Raji (cell line): Measurements from ENCODE around the gene NEDD4.

Source experiments
- POLR2A ChIP-seq: IDR thresholded peaks from 2 replicates; pipeline ENCODE4 v1.6.1; 2011; ENCODE audit warnings: low read depth, low read length, control low read depth; ENCODE audit not compliant: insufficient read depth

The NEDD4 gene

DNA sequence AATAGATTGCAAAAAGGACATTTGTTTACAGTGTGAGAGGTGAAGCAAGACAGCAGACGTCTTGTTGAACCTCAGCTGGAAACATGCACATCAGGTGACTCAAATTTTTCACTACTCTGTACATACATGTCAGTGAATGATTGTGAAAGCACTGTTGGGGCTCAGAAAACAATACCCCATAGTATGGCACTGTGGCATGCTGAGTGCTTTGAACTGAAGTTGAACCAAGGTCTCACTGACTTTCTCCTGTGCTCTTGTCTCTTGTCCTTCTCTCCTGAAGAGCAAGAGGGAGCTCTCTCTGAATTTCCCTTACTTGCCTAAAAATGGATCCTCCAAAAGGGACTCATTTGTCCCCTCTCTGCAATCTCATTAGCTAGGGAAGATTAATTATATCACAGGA is 24.5 kb upstream of the NEDD4 start:
- TF ChIP-seq POLR2A = no peak

- TF ChIP-seq POLR2A = no peak
These were observed 24.1 kb upstream of the NEDD4 start for GRCh38 chr15:56017511-56017910.

DNA sequence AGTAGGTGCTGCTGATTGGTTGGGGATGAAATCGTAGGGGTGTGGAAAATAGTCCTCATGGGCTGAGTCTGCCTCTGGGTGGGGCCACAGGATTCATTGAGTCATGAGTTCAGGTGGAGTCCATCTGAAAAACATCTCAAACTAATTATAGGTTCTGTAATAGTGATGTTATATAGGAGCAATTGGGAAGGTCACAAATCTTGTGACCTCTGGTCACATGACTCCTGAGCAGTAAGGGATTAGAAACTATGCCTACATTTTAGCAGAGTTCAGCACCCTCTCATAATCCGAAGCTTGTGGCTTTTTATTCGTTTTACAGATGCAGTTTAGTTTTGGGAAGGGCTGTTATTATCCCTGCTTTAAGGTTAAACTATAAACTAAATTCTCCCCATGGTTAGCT is 22.9 kb upstream of the NEDD4 start:
- no peak for TF ChIP-seq POLR2A

- no peak for TF ChIP-seq POLR2A
These were observed 21.3 kb upstream of the NEDD4 start for GRCh38 chr15:56014677-56015076.

DNA sequence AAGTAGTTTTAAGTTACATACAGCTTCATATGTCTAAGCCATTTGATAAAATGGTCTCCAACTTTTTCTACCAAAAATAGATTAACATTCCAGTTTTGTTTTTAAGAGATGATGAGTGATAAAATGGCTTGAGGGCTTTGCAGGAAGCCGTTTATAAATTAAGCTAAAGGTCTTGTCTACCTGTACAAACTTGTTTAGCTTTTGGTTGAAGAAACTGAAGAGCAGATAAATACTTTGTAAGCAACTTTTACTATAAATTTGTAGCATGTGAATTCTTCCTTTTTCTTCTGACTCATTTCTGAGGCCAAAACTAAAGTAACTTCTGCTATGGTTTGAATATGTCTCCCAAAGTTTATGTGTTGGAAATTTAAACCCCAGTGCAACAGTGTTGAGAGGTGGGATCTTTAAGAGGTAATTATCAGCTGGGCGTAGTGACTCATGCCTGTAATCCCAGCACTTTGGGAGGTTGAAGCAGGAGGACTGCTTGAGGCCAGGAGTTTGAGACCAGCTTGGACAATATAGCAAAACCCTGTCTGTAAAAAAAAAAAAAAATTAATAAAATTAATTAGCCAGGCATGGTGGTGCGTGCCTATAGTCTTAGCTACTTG is 8.2 kb upstream of the NEDD4 start:
- no peak for TF ChIP-seq POLR2A

DNA sequence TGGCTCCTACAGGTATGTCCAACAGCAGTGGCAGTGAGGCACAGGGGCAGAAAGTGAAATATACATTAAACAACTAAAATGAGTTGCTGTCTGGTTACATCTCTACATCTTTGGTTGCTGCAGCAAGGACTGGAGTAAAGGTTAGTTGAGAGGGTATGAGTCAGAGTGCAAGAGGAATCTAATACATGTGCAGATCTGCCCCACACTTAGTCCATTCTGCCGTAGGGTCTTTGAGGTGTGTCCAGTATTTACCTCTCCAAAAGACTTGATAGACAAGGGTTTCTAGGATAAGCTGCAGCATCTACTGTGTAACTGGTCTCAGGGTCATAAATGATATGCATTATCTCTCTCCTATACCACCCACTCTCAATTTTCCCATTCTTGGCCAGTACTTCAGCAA is 6.2 kb upstream of the NEDD4 start:
- TF ChIP-seq POLR2A = no peak

- TF ChIP-seq POLR2A = no peak
These were observed 5.1 kb upstream of the NEDD4 start for GRCh38 chr15:55998478-55998877.

DNA sequence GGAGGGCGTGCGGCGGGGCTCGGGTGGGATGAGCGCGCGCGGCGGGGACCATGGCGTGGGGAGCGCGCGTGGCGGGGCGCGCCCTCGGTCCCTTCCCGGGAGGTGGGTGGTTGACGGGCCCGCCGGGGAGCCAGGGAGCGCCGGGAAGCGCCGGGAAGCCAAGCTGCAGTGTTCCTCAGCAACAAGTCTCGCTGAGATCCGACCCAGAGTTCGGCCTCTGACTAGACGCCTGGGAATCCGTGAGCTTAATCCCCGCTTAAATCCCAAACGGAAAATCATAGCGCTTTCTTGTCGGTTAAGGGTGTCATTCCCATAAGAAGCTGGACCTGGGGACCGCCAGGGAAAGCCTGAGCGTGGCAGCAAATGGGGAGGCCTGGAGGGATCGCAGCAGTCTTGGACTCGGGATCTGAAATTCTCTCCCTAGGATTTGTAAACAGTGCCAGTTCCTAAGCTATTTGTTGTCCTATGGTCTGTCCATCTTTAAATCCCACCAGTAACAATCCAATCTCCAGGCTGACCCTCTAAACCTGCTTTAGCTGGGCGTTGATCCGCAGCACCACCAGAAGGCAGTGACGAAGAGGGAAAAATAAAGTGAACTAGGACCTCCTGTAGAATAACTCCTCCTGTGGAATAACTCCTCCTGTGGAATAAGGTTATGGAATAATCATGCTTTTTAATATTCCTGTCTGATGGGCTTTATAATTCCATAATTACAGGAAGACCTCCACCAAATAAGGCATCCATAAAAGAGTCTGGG is 570 bp upstream of the NEDD4 start:
- 0 out of 2 replicates have a peak, but pooled peaks have one; percentile 6 for TF ChIP-seq POLR2A

GRCh38 chr15:55992769-55993110 is 672 bp downstream of the NEDD4 start:
- TF ChIP-seq POLR2A = no peak

DNA sequence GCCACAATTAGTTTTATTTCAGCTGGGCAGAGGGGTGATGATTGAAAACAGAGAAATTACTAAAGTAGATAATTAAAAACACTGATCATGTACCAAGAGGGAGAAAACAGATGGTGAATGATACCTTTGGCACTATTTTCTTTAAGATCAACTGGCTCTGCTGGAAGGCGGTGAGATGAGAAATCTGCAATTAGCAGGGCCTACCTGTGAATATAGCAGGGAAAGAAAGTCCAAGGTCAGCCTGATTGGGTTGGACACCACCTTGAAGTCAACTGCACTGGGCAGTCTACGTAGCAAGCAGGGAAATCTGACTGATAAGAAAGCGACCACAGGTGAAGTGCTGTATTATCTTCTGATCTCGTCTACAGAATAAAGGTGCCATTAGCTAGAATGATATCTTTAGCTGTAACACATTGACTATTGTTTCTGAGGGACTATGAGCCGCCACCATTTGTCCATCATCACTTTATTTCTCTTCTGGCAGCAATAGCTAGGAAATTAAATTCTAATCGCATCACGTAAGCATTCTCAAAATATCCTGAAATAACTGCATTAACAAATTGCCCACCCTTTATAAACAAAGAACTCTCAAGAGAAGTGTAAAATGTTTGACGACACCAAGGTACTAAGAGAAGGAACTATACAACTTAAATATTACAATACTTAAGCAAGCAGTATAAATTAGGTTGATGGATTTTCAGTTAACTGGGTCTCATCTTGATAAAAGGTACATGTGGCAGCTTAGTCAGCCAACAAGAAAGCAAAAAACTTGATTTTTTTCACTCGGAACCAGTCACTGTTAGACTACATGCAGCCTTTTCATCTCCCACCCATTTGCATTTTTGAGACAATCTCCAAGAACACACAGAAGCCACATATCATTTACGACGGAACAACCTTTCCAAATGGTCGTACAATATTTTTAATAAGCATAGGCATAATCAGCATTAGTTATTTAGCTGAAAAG is 1.3 kb downstream of the NEDD4 start:
- TF ChIP-seq POLR2A = no peak

- TF ChIP-seq POLR2A = no peak
These were observed 2.4 kb downstream of the NEDD4 start for GRCh38 chr15:55990998-55991397.

GRCh38 chr15:55990516-55990915 is 2.9 kb downstream of the NEDD4 start:
- no peak for TF ChIP-seq POLR2A

DNA sequence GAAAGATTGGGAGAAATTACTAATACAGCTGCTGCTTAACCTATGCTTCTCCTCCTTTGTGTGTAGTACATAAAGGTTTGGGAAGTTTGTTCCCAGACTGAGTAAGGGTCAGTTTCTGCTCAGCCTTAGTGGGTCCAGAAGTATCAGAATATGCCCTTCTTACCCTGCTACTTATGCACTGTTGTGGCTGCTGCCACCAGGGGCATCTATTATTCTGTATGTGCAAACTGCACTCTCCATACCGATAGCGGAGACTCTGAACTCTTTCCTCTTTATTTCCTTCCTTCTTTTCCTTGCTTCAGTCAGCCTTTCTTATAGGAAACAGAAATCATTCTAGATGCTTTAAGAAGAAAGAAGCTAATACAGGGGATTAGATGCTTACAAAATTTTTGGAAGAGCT is 4.0 kb downstream of the NEDD4 start:
- no peak for TF ChIP-seq POLR2A

- TF ChIP-seq POLR2A = no peak
These were observed 11.7 kb downstream of the NEDD4 start for GRCh38 chr15:55981582-55982249.

- no peak for TF ChIP-seq POLR2A
These were observed 12.9 kb downstream of the NEDD4 start for GRCh38 chr15:55980511-55980910.
